Tibial nerve (tissue), 3 donors: ENCODE results near the gene VSTM4.

Source experiments
- POLR2A ChIP-seq, 2 donors: fragments of 450-650 bp; IDR thresholded peaks; one replicate each; pipeline ENCODE4 v1.6.1; 2017; ENCODE audit warnings: antibody characterized with exemption in 2 of 2, mild to moderate bottlenecking in 2 of 2, moderate library complexity in 2 of 2
- TF ChIP-seq, protein P1 (sequence below), 5 experiments: fragments of 200-600 bp in 3 of 5; fragments of 450-650 bp in 2 of 5; sonication (generic) in 3 of 5; IDR thresholded peaks; one replicate each; pipeline ENCODE4 v1.5.1; 2016 to 2019; ENCODE audit warnings: antibody characterized with exemption in 5 of 5, mild to moderate bottlenecking in 3 of 5, moderate library complexity in 2 of 5

DNA sequence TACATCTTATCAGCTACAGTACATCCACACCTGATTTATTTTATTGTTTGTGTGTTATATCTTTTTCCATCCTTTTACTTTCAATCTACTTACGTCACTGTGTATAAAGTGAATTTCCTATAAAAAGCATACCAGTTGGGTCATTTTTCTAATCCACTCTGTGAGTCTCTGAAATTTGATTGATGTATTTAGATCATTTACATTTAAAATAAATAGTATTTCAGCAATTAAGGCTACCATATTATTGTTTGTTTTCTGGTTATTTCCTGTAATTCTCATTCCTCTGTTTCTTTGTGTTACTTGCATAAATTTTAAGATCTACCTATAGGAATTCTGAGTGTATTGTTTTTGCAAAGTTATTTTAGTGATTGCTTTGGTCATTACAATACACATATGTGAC is 53.7 kb downstream of the VSTM4 start:
- no peak for TF ChIP-seq POLR2A (IDR thresholded peaks at IDR 0.05)
- TF ChIP-seq, protein P1, sequence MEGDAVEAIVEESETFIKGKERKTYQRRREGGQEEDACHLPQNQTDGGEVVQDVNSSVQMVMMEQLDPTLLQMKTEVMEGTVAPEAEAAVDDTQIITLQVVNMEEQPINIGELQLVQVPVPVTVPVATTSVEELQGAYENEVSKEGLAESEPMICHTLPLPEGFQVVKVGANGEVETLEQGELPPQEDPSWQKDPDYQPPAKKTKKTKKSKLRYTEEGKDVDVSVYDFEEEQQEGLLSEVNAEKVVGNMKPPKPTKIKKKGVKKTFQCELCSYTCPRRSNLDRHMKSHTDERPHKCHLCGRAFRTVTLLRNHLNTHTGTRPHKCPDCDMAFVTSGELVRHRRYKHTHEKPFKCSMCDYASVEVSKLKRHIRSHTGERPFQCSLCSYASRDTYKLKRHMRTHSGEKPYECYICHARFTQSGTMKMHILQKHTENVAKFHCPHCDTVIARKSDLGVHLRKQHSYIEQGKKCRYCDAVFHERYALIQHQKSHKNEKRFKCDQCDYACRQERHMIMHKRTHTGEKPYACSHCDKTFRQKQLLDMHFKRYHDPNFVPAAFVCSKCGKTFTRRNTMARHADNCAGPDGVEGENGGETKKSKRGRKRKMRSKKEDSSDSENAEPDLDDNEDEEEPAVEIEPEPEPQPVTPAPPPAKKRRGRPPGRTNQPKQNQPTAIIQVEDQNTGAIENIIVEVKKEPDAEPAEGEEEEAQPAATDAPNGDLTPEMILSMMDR (IDR thresholded peaks at IDR 0.05), result no peak
